H9 (cell line): Measurements from ENCODE around the gene SDK2. TPM values are rescaled to one million over a fixed set of nuclear protein-coding genes. Genes with fewer than 3 reads are reported as not detected.
A peak's percentile ranks its signal among the peaks of the same experiment; 100 is the strongest.

Experiments
- DNase-seq: peaks from one replicate; pipeline ENCODE4 v3.0.0-alpha.2; 2017
- H2AFZ ChIP-seq: one replicate; pipeline ENCODE4 v1.6.1; 2013; ENCODE audit warnings: mild to moderate bottlenecking, low read length, control low read depth, moderate library complexity
- H2AK5ac ChIP-seq: 2 replicates; pipeline ENCODE4 v1.6.1; 2013; ENCODE audit warnings: low read length, control low read depth, mixed read lengths; ENCODE audit not compliant: insufficient read length
- H2BK120ac ChIP-seq: one replicate; pipeline ENCODE4 v1.6.1; 2013; ENCODE audit warnings: low read depth, mild to moderate bottlenecking, low read length, control low read depth, inconsistent platforms; ENCODE audit not compliant: poor library complexity, severe bottlenecking
- H2BK12ac ChIP-seq: 2 replicates; pipeline ENCODE4 v1.6.1; 2013; ENCODE audit warnings: low read length, control low read depth, mixed read lengths, low read depth; ENCODE audit not compliant: insufficient read length
- H2BK15ac ChIP-seq: 2 replicates; pipeline ENCODE4 v1.6.1; 2013; ENCODE audit warnings: low read depth, low read length, control low read depth
- H2BK20ac ChIP-seq: one replicate; pipeline ENCODE4 v1.6.1; 2013; ENCODE audit warnings: low read depth, mild to moderate bottlenecking, low read length, control low read depth, inconsistent platforms; ENCODE audit not compliant: poor library complexity, severe bottlenecking
- H2BK5ac ChIP-seq: 2 replicates; pipeline ENCODE4 v1.6.1; 2013; ENCODE audit warnings: low read length, control low read depth, mixed read lengths; ENCODE audit not compliant: insufficient read length
- H3K14ac ChIP-seq: 2 replicates; pipeline ENCODE4 v1.6.1; 2013; ENCODE audit warnings: low read length, control low read depth; ENCODE audit not compliant: insufficient read depth
- H3K18ac ChIP-seq: 2 replicates; pipeline ENCODE4 v1.6.1; 2013; ENCODE audit warnings: low read depth, mild to moderate bottlenecking, mixed read lengths, low read length, control low read depth; ENCODE audit not compliant: insufficient read length
- H3K23ac ChIP-seq: 2 replicates; pipeline ENCODE4 v1.6.1; 2013; ENCODE audit warnings: low read length, control low read depth, mixed read lengths, low read depth; ENCODE audit not compliant: insufficient read length
- H3K23me2 ChIP-seq: 2 replicates; pipeline ENCODE4 v1.6.1; 2013; ENCODE audit warnings: low read depth, mild to moderate bottlenecking, mixed read lengths, low read length, control low read depth; ENCODE audit not compliant: insufficient read length, poor library complexity, severe bottlenecking
- H3K27ac ChIP-seq: 2 replicates; pipeline ENCODE4 v1.5.1; 2013; ENCODE audit warnings: low read length, control low read depth, mixed read lengths, low read depth; ENCODE audit not compliant: insufficient read length
- H3K27me3 ChIP-seq: 2 replicates; pipeline ENCODE4 v1.6.1; 2013; ENCODE audit warnings: low read length, control low read depth, inconsistent platforms; ENCODE audit not compliant: insufficient read depth
- H3K4ac ChIP-seq: 2 replicates; pipeline ENCODE4 v1.6.1; 2013; ENCODE audit warnings: low read depth, mild to moderate bottlenecking, control low read depth, inconsistent platforms, low read length, moderate library complexity
- H3K4me1 ChIP-seq: 2 replicates; pipeline ENCODE4 v1.6.1; 2013; ENCODE audit warnings: low read length, control low read depth, inconsistent platforms; ENCODE audit not compliant: insufficient read depth
- H3K4me2 ChIP-seq: 2 replicates; pipeline ENCODE4 v1.6.1; 2013; ENCODE audit warnings: low read length, control low read depth, mixed read lengths; ENCODE audit not compliant: insufficient read length, insufficient read depth
- H3K56ac ChIP-seq: 2 replicates; pipeline ENCODE4 v1.6.1; 2013; ENCODE audit warnings: low read depth, mild to moderate bottlenecking, mixed read lengths, low read length, control low read depth; ENCODE audit not compliant: insufficient read length
- H3K79me1 ChIP-seq: 2 replicates; pipeline ENCODE4 v1.6.1; 2013; ENCODE audit warnings: low read depth, mild to moderate bottlenecking, moderate library complexity, low read length, control low read depth, inconsistent platforms; ENCODE audit not compliant: insufficient read depth, poor library complexity, severe bottlenecking
- H3K79me2 ChIP-seq: 2 replicates; pipeline ENCODE4 v1.6.1; 2013; ENCODE audit warnings: low read length, control low read depth, inconsistent platforms; ENCODE audit not compliant: insufficient read depth
- H3K9ac ChIP-seq: 2 replicates; pipeline ENCODE4 v1.6.1; 2013; ENCODE audit warnings: low read length, control low read depth, mixed read lengths; ENCODE audit not compliant: insufficient read length; ENCODE audit errors: extremely low read depth
- H3K9me3 ChIP-seq: one replicate; pipeline ENCODE4 v1.6.1; 2013; ENCODE audit warnings: low read depth, low read length, inconsistent platforms; ENCODE audit not compliant: control insufficient read depth
- H3T11ph ChIP-seq: one replicate; pipeline ENCODE4 v1.6.1; 2013; ENCODE audit warnings: mild to moderate bottlenecking, low read length, control low read depth, inconsistent platforms
- H4K20me1 ChIP-seq: one replicate; pipeline ENCODE4 v1.6.1; 2013; ENCODE audit not compliant: control insufficient read depth, insufficient read length, insufficient read depth
- H4K5ac ChIP-seq: 2 replicates; pipeline ENCODE4 v1.6.1; 2013; ENCODE audit warnings: low read depth, mild to moderate bottlenecking, mixed read lengths, low read length, control low read depth; ENCODE audit not compliant: insufficient read length
- H4K8ac ChIP-seq: replicated peaks from 2 replicates; pipeline ENCODE4 v1.6.1; 2013; ENCODE audit warnings: low read length, control low read depth, mixed read lengths, low read depth; ENCODE audit not compliant: insufficient read length
- H4K91ac ChIP-seq: 2 replicates; pipeline ENCODE4 v1.6.1; 2013; ENCODE audit warnings: low read depth, mild to moderate bottlenecking, moderate library complexity, mixed read lengths, low read length, control low read depth; ENCODE audit not compliant: insufficient read length
- H3K27ac Mint-ChIP-seq, 3 experiments: 2 replicates in 2 of 3; 3 replicates in 1 of 3; pipeline ENCODE4 v1.8.0; 2020 to 2021; ENCODE audit warnings: mixed read lengths in 3 of 3, mild to moderate bottlenecking in 1 of 3, moderate library complexity in 1 of 3
- H3K27me3 Mint-ChIP-seq: 2 replicates; pipeline ENCODE4 v1.8.0; 2021; ENCODE audit warnings: low read depth, mild to moderate bottlenecking, moderate library complexity, mixed read lengths
- H3K36me3 Mint-ChIP-seq, 3 experiments: 2 replicates in 2 of 3; 3 replicates in 1 of 3; pipeline ENCODE4 v1.8.0; 2020 to 2021; ENCODE audit warnings: low read depth in 3 of 3, mixed read lengths in 3 of 3; ENCODE audit not compliant: insufficient read depth in 1 of 3
- H3K4me1 Mint-ChIP-seq, 2 experiments: 2 replicates each; pipeline ENCODE4 v1.8.0; 2020; ENCODE audit warnings: mixed read lengths in 2 of 2
- H3K4me3 Mint-ChIP-seq, 2 experiments: 2 replicates in 1 of 2; 3 replicates in 1 of 2; pipeline ENCODE4 v1.8.0; 2020 to 2021; ENCODE audit warnings: mild to moderate bottlenecking in 2 of 2, mixed read lengths in 2 of 2, moderate library complexity in 1 of 2
- H3K9me3 Mint-ChIP-seq, 2 experiments: 2 replicates in 1 of 2; 3 replicates in 1 of 2; pipeline ENCODE4 v1.8.0; 2020; ENCODE audit warnings: mild to moderate bottlenecking in 2 of 2, mixed read lengths in 2 of 2, moderate library complexity in 1 of 2
- WGBS: extraction: QIAGEN DNeasy Blood & Tissue Kit; methylation state at CpG from one replicate; pipeline ENCODE4 v1.1.7; 2013; ENCODE audit warnings: missing lambda C conversion rate, low lambda C conversion rate, mixed read lengths; ENCODE audit not compliant: insufficient read length; ENCODE audit errors: extremely low coverage; 5-methylcytosine and 5-hydroxymethylcytosine counted together
- total RNA-seq: library from RNA; stranded (reverse); gene quantifications from 2 replicates; pipeline ENCODE4 v1.2.1, GENCODE V29; 2021
- TF ChIP-seq, protein P1 (sequence below): fragments of 200-600 bp; sonication (generic); conservative IDR thresholded peaks from 3 replicates; pipeline ENCODE4 v1.8.0; 2021; ENCODE audit warnings: antibody characterized with exemption, mild to moderate bottlenecking

SDK2 gene
- total RNA-seq, 1 experiment from 2014 or later, result 9.1 TPM

GRCh38 chr17:73693071-73693470 lies 48.8 kb upstream of the SDK2 start:
- peaks cover 6 to 7% of the 10 kb centered on the region in 2 experiments; a peak in 3 of 5 replicates for H3K9me3 Mint-ChIP-seq
- H3K9me3 ChIP-seq, result no peaks in the 10 kb centered on the region
- no peak overlapping the region for H2AK5ac ChIP-seq
- H2BK20ac ChIP-seq, result no peak overlapping the region
- no peak overlapping the region for H2BK15ac ChIP-seq
- no peaks in the 10 kb centered on the region for H3K23me2 ChIP-seq
- H4K20me1 ChIP-seq, result peaks cover 3% of the 10 kb centered on the region
- TF ChIP-seq, protein P1, sequence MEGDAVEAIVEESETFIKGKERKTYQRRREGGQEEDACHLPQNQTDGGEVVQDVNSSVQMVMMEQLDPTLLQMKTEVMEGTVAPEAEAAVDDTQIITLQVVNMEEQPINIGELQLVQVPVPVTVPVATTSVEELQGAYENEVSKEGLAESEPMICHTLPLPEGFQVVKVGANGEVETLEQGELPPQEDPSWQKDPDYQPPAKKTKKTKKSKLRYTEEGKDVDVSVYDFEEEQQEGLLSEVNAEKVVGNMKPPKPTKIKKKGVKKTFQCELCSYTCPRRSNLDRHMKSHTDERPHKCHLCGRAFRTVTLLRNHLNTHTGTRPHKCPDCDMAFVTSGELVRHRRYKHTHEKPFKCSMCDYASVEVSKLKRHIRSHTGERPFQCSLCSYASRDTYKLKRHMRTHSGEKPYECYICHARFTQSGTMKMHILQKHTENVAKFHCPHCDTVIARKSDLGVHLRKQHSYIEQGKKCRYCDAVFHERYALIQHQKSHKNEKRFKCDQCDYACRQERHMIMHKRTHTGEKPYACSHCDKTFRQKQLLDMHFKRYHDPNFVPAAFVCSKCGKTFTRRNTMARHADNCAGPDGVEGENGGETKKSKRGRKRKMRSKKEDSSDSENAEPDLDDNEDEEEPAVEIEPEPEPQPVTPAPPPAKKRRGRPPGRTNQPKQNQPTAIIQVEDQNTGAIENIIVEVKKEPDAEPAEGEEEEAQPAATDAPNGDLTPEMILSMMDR, result no peak
- H3K18ac ChIP-seq, result no peak overlapping the region
- no peak overlapping the region for H4K91ac ChIP-seq
- H3K27me3 ChIP-seq, result no peaks in the 10 kb centered on the region
- H4K5ac ChIP-seq, result no peak overlapping the region
- no peaks in the 10 kb centered on the region for H3K79me1 ChIP-seq
- no peak overlapping the region for H2BK5ac ChIP-seq
- no peak overlapping the region for H3K56ac ChIP-seq
- peaks cover 5% of the 10 kb centered on the region; the same call in 1 of the 2 replicates for H3K4me1 ChIP-seq
- peaks cover 17% of the 10 kb centered on the region for H3K27me3 Mint-ChIP-seq
- H3K27ac Mint-ChIP-seq, result 0 out of 7 replicates have a peak overlapping the region, but pooled peaks of 1 of the 3 experiments have one; percentile 11
- no peak overlapping the region for H2BK12ac ChIP-seq
- H2BK120ac ChIP-seq, result no peak overlapping the region
- H3K4ac ChIP-seq, result no peak overlapping the region
- no peak for DNase-seq
- H3K9ac ChIP-seq, result no peak overlapping the region
- no peaks in the 10 kb centered on the region for H3K79me2 ChIP-seq
- H3K36me3 Mint-ChIP-seq, result no peaks in the 10 kb centered on the region; a peak in 1 of 7 replicates
- peaks cover 35 to 42% of the 10 kb centered on the region in 2 experiments for H3K4me1 Mint-ChIP-seq
- no CpG with 5 or more reads among the region's 12 CpGs for WGBS
- H3K14ac ChIP-seq, result no peak overlapping the region
- no peak overlapping the region for H3K4me3 Mint-ChIP-seq
- no peak overlapping the region for H3T11ph ChIP-seq
- H3K23ac ChIP-seq, result no peak overlapping the region
- no peak overlapping the region for H3K4me2 ChIP-seq
- no peak overlapping the region for H4K8ac ChIP-seq
- H2AFZ ChIP-seq, result no peak overlapping the region
- H3K27ac ChIP-seq, result no peak overlapping the region
